K562 (cell line): ENCODE data around the gene PCSK6. TPM values are rescaled to one million over a fixed set of nuclear protein-coding genes. Genes with fewer than 3 reads are reported as not detected.

Experiments
- ATAC-seq: fragments of 200-7000 bp; cut with Tn5 transposase; 3 replicates; pipeline ENCODE4 v1.9.1; 2020; ENCODE audit warnings: moderate library complexity
- BruUV-seq: library from RNA; stranded (reverse); fragments of 400-500 nt; replicated peaks from 2 replicates; lab custom pipeline; 2021; lab: Mats Ljungman, UMichigan
- CTCF ChIA-PET: fragments of 300-600 bp; formaldehyde crosslinking; extraction: SDS; loops from one replicate; lab custom pipeline; 2021; ENCODE audit warnings: low intra/inter-chr PET ratio; lab: Yijun Ruan, JAX
- POLR2A ChIA-PET: fragments of 300-600, 350-650 bp; sonication (Branson Sonifier 250); formaldehyde crosslinking; extraction: SDS; loops from one replicate; lab custom pipeline; 2021; ENCODE audit warnings: antibody characterized with exemption, inconsistent platforms; lab: Yijun Ruan, JAX
- DNase-seq, 4 experiments: peaks; one replicate each; pipeline versions ENCODE4 v3.0.0 to v3.0.0-alpha.2; 2011 to 2018; ENCODE audit warnings: low spot score in 3 of 4, mixed read lengths in 3 of 4; ENCODE audit errors: extremely low read depth in 1 of 4
- FAIRE-seq: peaks from 2 replicates; lab custom pipeline; 2011; peaks lifted over from hg19 to GRCh38; lab: Jason Lieb, UNC
- H2AFZ ChIP-seq: 2 replicates; pipeline ENCODE4 v1.6.0; 2011; ENCODE audit warnings: low read depth, low read length, control low read depth, inconsistent platforms
- H3K27ac ChIP-seq: fragments of 200-600 bp; 3 replicates; pipeline ENCODE4 v1.8.0; 2011; ENCODE audit warnings: low read depth, mild to moderate bottlenecking, control low read depth, inconsistent platforms, low read length, moderate library complexity, mixed read lengths; ENCODE audit errors: extremely low read depth
- H3K27me3 ChIP-seq, 2 experiments: fragments of 300-600 bp in 1 of 2; 2 replicates in 1 of 2; 3 replicates in 1 of 2; pipeline versions ENCODE4 v1.6.0 to v1.8.0; 2011; ENCODE audit warnings: inconsistent platforms in 2 of 2, low read length in 2 of 2, mild to moderate bottlenecking in 1 of 2, mixed read lengths in 1 of 2, moderate library complexity in 1 of 2; ENCODE audit not compliant: control insufficient read depth in 2 of 2, insufficient read depth in 2 of 2
- H3K36me3 ChIP-seq: fragments of 300-600 bp; 3 replicates; pipeline ENCODE4 v1.8.0; 2011; ENCODE audit warnings: mild to moderate bottlenecking, low read length, inconsistent platforms; ENCODE audit not compliant: control insufficient read depth, insufficient read depth
- H3K4me1 ChIP-seq, 2 experiments: fragments of 200-600 bp in 1 of 2; replicated peaks in 1 of 2; 2 replicates in 1 of 2; 3 replicates in 1 of 2; pipeline versions ENCODE4 v1.5.1 to v1.8.0; 2011; ENCODE audit warnings: inconsistent platforms in 2 of 2, low read length in 2 of 2, mild to moderate bottlenecking in 1 of 2, mixed read lengths in 1 of 2, moderate library complexity in 1 of 2; ENCODE audit not compliant: control insufficient read depth in 2 of 2, insufficient read depth in 2 of 2
- H3K4me2 ChIP-seq: 2 replicates; pipeline ENCODE4 v1.6.1; 2011; ENCODE audit warnings: low read length, control low read depth, inconsistent platforms, mixed read lengths; ENCODE audit not compliant: insufficient read depth
- H3K4me3 ChIP-seq: fragments of 200-600 bp; sonication (generic), shearing (Covaris generic); 2 replicates; pipeline ENCODE4 v1.5.1; 2016; ENCODE audit warnings: control low read depth, inconsistent platforms
- H3K79me2 ChIP-seq: fragments of 200-600 bp; 3 replicates; pipeline ENCODE4 v1.8.0; 2011; ENCODE audit warnings: low read length, inconsistent platforms; ENCODE audit not compliant: control insufficient read depth, insufficient read depth
- H3K9ac ChIP-seq, 2 experiments: 2 replicates each; pipeline versions ENCODE4 v1.6.0 to v1.6.1; 2011; ENCODE audit warnings: low read depth in 2 of 2, low read length in 2 of 2, control low read depth in 1 of 2, inconsistent platforms in 1 of 2, mild to moderate bottlenecking in 1 of 2, mixed read lengths in 1 of 2; ENCODE audit not compliant: insufficient read depth in 1 of 2
- H3K9me1 ChIP-seq: one replicate; pipeline ENCODE4 v1.6.0; 2011; ENCODE audit warnings: inconsistent platforms, mild to moderate bottlenecking, low read length, moderate library complexity; ENCODE audit not compliant: control insufficient read depth, insufficient read depth
- H3K9me3 ChIP-seq: replicated peaks from 2 replicates; pipeline ENCODE4 v1.5.1; 2011; ENCODE audit warnings: low read depth, low read length, inconsistent platforms; ENCODE audit not compliant: control insufficient read depth, insufficient read depth
- H4K20me1 ChIP-seq: replicated peaks from 2 replicates; pipeline ENCODE4 v1.6.1; 2011; ENCODE audit warnings: low read length, inconsistent platforms, mixed read lengths; ENCODE audit not compliant: control insufficient read depth, insufficient read depth
- CCNT2 ChIP-seq: IDR thresholded peaks from 2 replicates; pipeline ENCODE4 v1.6.1; 2011; ENCODE audit warnings: borderline replicate concordance, low read depth, mild to moderate bottlenecking, moderate library complexity, mixed read lengths, low read length; ENCODE audit not compliant: insufficient read length; ENCODE audit errors: extremely low read depth
- MITF ChIP-seq: IDR thresholded peaks from 2 replicates; pipeline ENCODE4 v1.6.1; 2014; ENCODE audit warnings: antibody characterized with exemption
- MYC ChIP-seq, 2 experiments: fragments of 250-450 bp in 1 of 2; sonication (Bioruptor Pico) in 1 of 2; IDR thresholded peaks; 2 replicates each; pipeline versions ENCODE4 v1.5.1 to v1.6.1; 2012 to 2021; ENCODE audit warnings: low read depth in 2 of 2, borderline replicate concordance in 1 of 2, improper control_type of control experiment in 1 of 2, low read length in 1 of 2, mild to moderate bottlenecking in 1 of 2, moderate library complexity in 1 of 2
- NR2F6 ChIP-seq: fragments of 450-650 bp; formaldehyde crosslinking; IDR thresholded peaks from 2 replicates; pipeline ENCODE4 v1.4.0; 2020; ENCODE audit warnings: mild to moderate bottlenecking
- NUFIP1 ChIP-seq: fragments of 450-650 bp; IDR thresholded peaks from 2 replicates; pipeline ENCODE4 v1.6.1; 2018; ENCODE audit not compliant: partially characterized antibody
- RB1 ChIP-seq: fragments of 450-650 bp; IDR thresholded peaks from 2 replicates; pipeline ENCODE4 v1.6.1; 2017; ENCODE audit warnings: low read depth, mild to moderate bottlenecking
- SMC3 ChIP-seq: conservative IDR thresholded peaks from 2 replicates; pipeline ENCODE4 v1.6.1; 2011; ENCODE audit warnings: low read depth, low read length, improper control_type of control experiment; ENCODE audit not compliant: insufficient read depth
- SRSF3 ChIP-seq: fragments of 200-400 bp; formaldehyde crosslinking; IDR thresholded peaks from 2 replicates; pipeline ENCODE4 v1.6.1; 2016; ENCODE audit warnings: mild to moderate bottlenecking, low read length, moderate library complexity; ENCODE audit not compliant: insufficient read depth
- TEAD2 ChIP-seq: fragments of 450-650 bp; IDR thresholded peaks from 2 replicates; pipeline ENCODE4 v1.6.1; 2016; ENCODE audit warnings: missing genetic modification characterization, control low read depth, missing compliant biosample characterization
- ZNF445 ChIP-seq: fragments of 250-450 bp; sonication (Bioruptor Pico); IDR thresholded peaks from 2 replicates; pipeline ENCODE4 v1.4.0; 2020; ENCODE audit warnings: low read depth, mild to moderate bottlenecking, moderate library complexity
- ZNF592 ChIP-seq: fragments of 450-650 bp; IDR thresholded peaks from 2 replicates; pipeline ENCODE4 v1.6.1; 2017; ENCODE audit warnings: antibody characterized with exemption, mild to moderate bottlenecking
- ZNF79 ChIP-seq: fragments of 250-450 bp; sonication (Bioruptor Pico); IDR thresholded peaks from 2 replicates; pipeline ENCODE4 v1.4.0; 2020; ENCODE audit warnings: low read depth, mild to moderate bottlenecking, moderate library complexity
- WGBS: fragments of 100-300 bp; shearing (Covaris generic); methylation state at CpG from one replicate; pipeline ENCODE4 v1.1.6; 2016; ENCODE audit warnings: low coverage, mixed read lengths; ENCODE audit not compliant: insufficient coverage; ENCODE audit errors: missing lambda C conversion rate; 5-methylcytosine and 5-hydroxymethylcytosine counted together
- in situ Hi-C: fragments of 300-500 bp; cut with MboI; formaldehyde crosslinking; loops from 4 replicates; pipeline ENCODE4 v1.15.0; 2018; ENCODE audit warnings: inconsistent platforms, mixed read lengths
- intact Hi-C: fragments of 100-400 bp; cut with micrococcal nuclease; formaldehyde crosslinking; loops from 2 replicates; pipeline ENCODE4 v1.14.2; 2022
- polyA plus RNA-seq, 8 experiments: library from polyadenylated mRNA; depleted of rRNA in 4 of 8; stranded (reverse) in 5 of 8; unstranded in 3 of 8; fragments of >200 nt; fragmentation: Nextera tagmentation in 2 of 8; fragmentation: Illumina TruSeq in 1 of 8; extraction: Ambion mirVana in 2 of 8; extraction: Trizol in 1 of 8; gene quantifications; 2 replicates each; pipeline versions ENCODE4 v1.2.1 to v1.2.3, GENCODE V29; 2011 to 2014; ENCODE audit warnings: inconsistent platforms in 1 of 8, missing spikeins in 1 of 8
- total RNA-seq, 7 experiments: library from RNA; depleted of rRNA in 6 of 7; stranded (reverse); fragments of >200 nt in 6 of 7; fragmentation: Illumina TruSeq in 2 of 7; extraction: Trizol in 2 of 7; gene quantifications; 2 replicates each; pipeline versions ENCODE4 v1.2.1 to v1.2.3, GENCODE V29; 2011 to 2021; ENCODE audit warnings: low replicate concordance in 1 of 7
- TF ChIP-seq, protein P1 (sequence below): fragments of 150-350 bp; IDR thresholded peaks from 2 replicates; pipeline ENCODE4 v1.6.1; 2014; ENCODE audit warnings: low read depth, mild to moderate bottlenecking, low read length, borderline replicate concordance

The PCSK6 gene
- total and polyA plus RNA-seq, 9 of the 15 experiments (the other 6 are each of a cell fraction or from before 2014, with no cell fraction given), result 2.2 to 32.6 (median 14.5) TPM

- H3K4me2 ChIP-seq, result no peak overlapping the region
- H3K79me2 ChIP-seq, result no peaks in the 10 kb centered on the region
- H3K4me3 ChIP-seq, result no peak overlapping the region
- no peaks in the 10 kb centered on the region for H3K9me3 ChIP-seq
- BruUV-seq, result no TSS peak
- peaks cover 21% of the 10 kb centered on the region; the same call in 2 of the 3 replicates for H3K36me3 ChIP-seq
- ATAC-seq (no peak), FAIRE-seq (no peak), DNase-seq (no peak)
- H3K27me3 ChIP-seq, result peaks cover 0 to 31% of the 10 kb centered on the region in 2 experiments; a peak in 3 of 5 replicates
- H3K9ac ChIP-seq, result peak overlapping the region in 1 of 2 experiments; percentile 14; a peak in 1 of 4 replicates
- in situ Hi-C loops, result no loop called here
- intact Hi-C loops, result no loop called here
- 0 out of 5 replicates have a peak, but pooled peaks cover 0 to 3% of the 10 kb centered on the region in 2 experiments for H3K4me1 ChIP-seq
- no peak overlapping the region for H2AFZ ChIP-seq
- ChIA-PET CTCF (no interaction called here), POLR2A (interaction anchor here (1.1 kb wide), 1 partner anchor 14 kb away, joined by 3 read pairs; no protein-coding TSS in a partner anchor)
- no peaks in the 10 kb centered on the region for H3K9me1 ChIP-seq
- WGBS, result 60% methylated on average over 14 of the region's 14 CpGs
- no peaks in the 10 kb centered on the region; the same call in 1 of the 2 replicates for H4K20me1 ChIP-seq
- no peak overlapping the region for H3K27ac ChIP-seq
- TF ChIP-seq RB1 (no peak), TEAD2 (tag) (no peak), MITF (no peak), MYC (IDR thresholded peaks at IDR 0.05; ENCODE audit: low read depth, low read length) (no peak), MYC (CRISPR knock-in tag; IDR thresholded peaks at IDR 0.05; ENCODE audit: borderline replicate concordance, low read depth) (no peak), NR2F6 (CRISPR knock-in tag) (no peak), ZNF592 (no peak), SRSF3 (no peak), ZNF79 (CRISPR knock-in tag) (no peak), CCNT2 (no peak), SMC3 (no peak), NUFIP1 (no peak), ZNF445 (no peak)
- TF ChIP-seq, protein P1, sequence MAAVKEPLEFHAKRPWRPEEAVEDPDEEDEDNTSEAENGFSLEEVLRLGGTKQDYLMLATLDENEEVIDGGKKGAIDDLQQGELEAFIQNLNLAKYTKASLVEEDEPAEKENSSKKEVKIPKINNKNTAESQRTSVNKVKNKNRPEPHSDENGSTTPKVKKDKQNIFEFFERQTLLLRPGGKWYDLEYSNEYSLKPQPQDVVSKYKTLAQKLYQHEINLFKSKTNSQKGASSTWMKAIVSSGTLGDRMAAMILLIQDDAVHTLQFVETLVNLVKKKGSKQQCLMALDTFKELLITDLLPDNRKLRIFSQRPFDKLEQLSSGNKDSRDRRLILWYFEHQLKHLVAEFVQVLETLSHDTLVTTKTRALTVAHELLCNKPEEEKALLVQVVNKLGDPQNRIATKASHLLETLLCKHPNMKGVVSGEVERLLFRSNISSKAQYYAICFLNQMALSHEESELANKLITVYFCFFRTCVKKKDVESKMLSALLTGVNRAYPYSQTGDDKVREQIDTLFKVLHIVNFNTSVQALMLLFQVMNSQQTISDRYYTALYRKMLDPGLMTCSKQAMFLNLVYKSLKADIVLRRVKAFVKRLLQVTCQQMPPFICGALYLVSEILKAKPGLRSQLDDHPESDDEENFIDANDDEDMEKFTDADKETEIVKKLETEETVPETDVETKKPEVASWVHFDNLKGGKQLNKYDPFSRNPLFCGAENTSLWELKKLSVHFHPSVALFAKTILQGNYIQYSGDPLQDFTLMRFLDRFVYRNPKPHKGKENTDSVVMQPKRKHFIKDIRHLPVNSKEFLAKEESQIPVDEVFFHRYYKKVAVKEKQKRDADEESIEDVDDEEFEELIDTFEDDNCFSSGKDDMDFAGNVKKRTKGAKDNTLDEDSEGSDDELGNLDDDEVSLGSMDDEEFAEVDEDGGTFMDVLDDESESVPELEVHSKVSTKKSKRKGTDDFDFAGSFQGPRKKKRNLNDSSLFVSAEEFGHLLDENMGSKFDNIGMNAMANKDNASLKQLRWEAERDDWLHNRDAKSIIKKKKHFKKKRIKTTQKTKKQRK, result no peak
Observed at GRCh38 chr15:101384276-101384675, 105.2 kb downstream of the PCSK6 start.
